Central memory CD4-positive, alpha-beta T cell (primary cell): Measurements from ENCODE around the gene FBXW5.

Experiments
- DNase-seq: peaks from one replicate; pipeline ENCODE4 v3.0.0; 2022

Gene FBXW5

DNA sequence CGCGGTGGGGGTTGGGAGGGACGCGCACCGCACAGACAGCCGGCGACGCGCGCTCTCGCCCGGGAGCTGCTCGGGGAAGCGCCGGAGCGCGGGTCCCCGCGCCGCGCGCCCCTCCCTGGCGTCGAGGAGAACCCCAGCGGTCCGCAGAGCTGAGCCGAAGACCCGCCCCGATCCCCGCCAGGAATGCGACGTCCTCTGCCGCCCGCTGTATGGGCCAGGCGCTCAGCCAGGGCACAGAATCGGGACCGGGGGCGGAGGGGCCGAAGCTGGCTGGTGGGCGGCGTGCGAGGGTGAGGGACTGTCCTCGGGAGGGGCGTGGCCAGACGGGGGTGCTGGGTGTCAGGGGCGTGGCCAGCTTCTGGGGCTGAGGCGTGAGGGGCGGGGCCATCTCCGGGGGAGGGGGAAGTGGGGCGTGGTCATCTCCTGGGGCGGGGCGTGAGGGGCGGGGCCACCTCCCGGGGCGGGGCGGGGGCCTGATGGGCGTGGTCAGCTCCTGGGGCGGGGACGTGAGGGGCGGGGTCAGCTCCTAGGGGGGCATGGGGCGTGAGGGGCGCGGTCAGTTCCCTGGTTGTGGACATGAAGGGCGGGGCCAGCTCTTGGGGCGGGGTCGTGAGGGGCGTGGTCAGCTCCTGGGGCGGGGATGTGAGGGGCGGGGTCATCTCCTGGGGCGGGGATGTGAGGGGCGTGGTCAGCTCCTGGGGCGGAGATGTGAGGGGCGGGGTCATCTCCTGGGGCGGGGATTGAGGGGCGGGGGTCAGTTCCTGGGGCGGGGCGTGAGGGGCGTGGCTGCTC lies 33.7 kb upstream of the FBXW5 start:
- peak; percentile 67 for DNase-seq

DNA sequence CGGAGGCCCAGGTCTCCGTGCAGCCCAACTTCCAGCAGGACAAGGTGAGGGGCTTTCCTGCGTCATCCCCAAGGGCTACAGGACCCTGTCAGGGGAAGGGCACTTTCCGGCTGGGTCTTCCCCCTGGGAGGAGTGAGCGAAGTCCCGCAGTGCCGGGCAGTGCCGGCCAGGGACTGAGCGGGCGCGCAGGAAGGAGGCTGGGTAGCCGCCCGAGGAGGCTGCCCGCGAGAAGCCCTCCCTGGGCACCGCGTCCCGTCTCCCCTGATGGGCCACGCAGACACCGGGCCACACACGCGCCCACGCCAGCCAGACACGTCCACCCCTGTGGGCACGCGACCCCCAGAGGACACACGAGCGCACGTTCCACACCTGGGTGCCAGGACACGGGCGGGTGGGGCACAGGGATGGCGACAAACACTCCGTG lies 33.1 kb upstream of the FBXW5 start:
- no peak for DNase-seq

DNA sequence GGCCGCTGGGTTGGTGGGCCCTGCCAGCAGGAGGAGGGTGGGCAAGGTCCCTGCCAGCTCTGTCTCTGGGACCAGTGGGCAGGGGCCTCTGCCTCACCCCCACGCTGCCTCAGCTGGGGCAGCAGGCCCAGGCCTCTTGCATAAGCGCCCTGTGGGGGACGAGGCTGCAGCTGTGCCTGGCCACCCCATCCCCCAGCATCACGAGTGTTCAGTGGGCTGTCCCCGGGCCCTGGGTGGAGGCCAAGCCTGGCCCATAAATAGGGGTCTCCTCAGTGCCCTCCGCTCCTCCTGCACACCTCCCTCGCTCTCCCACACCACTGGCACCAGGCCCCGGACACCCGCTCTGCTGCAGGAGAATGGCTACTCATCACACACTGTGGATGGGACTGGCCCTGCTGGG lies 32.7 kb upstream of the FBXW5 start, which contains the start of gene PTGDS:
PTGDS (plus strand) TSS at position 282 of the 400 bp plus-strand sequence; CDS start at position 357, 75 bp downstream.
- DNase-seq, result no peak

DNA sequence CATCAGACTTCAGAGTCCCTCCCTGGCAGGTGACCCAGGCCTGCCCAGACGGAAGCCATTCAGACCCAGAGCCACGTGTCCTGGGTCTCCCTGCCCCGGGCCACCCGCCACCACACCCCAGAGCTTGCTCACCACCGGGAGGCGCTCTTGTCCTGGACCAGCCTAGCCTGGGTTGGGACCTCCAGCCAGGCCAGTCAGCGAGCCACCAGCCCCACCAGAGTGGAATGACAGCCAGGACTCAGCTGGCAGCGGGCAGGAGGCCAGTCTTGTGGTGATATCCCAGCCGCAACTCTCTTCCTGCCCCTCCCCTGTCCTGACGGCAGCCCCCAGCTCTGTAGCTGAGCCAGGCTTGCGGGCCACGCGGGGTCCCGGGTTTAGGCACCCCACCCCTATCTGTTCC lies 31.1 kb upstream of the FBXW5 start:
- no peak for DNase-seq

DNA sequence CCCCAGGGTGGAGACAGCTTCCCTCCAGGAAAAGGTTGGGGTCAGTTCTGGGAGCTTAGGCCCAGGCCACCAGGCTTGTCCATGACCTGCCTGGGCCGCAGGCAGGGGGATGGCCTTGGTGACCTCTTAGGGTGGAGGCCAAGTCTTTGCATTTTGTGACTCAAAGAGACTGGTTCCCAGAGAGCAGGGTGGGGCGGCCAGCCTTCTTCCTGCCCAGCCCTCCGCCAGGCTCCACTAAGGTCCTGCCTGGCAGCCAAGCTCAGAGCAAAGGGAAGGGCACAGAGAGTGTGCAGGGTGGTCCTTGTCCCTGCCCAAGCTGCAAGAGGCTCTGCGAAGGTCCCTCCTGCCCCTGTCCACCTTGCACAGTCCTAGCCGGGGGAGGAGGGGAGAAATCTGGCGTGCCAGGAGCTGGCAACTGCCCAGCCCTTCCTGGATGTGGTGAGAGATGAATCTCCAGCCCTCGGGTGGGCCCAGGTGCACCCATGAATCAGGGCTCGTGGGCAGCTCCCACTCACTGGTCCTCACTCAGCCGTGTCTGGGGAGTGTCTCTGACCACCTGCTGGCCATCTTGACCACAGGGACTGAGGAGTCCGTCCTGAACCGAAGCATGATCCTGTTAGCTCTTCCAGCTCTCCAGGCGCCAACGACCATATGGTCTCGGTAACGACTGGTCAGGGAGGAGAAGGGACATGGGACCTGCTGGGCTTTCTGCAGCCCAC lies 30.4 kb upstream of the FBXW5 start:
- no peak for DNase-seq

DNA sequence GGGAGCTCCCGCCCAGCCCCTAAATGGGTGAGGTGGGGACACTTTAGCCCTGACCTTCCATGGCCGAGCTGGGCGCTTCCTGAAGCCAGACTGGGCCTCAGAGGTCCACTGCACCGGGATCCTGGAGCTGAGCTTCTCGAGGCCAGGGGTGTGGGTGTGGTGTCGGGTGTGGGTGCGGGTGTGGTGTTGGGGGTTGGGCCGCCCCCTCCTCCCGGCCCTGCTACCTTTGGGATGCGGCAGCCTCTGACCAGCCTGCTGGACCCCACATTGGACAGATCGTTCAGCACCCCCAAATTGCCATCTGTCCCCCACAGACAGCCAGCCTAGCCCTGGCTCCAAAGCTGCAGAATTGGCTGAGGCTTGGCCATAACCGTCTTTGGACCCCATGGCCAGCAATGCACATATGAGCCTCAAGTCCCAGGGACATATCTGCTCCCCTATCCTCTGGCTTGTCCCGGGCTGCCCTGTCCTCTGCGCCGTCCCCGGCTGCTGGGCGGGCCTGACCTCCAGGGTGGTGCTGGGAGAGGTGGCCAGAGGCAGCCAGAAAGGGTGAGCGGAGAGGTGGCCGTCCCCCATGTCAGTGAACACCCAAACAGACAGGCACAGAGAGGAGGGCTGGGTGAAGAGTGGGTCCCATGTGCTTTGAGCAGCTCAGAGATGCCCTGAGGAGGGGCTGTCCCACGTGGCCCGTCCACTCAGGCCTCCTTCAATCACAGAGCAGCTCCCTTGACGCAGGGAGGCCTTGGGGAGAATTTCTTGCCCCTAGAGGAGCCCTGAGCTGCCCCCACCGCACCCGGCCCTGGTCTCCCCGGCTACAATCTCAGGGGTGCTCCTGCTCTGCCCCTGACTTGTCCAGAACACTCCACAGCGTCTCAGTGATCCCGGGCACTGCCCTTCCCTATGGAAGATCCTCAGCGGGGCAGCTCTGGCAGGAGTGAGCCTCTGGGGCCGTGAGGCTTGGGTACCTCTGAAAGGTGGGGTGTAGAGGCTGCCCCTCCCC lies 29.4 kb upstream of the FBXW5 start:
- DNase-seq, result no peak

DNA sequence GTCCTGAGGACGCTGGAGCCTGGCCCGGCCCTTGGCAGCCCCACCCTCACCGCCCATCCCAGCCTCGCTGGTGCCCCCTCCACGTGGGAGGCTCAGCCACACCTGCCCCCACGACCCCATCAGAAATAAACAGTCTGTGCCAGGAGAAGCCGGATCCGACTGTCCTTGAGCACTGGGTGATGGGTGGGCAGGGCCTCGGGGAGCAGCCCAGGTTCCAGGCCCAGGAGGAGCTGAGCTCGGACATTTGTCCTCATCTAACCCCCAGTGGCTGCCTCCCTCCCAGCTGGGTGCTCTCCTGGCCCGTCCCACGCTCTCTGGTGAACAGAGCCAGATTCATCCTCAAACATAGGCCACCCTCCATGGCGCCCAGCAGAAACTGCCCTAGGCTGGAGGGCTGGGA lies 28.2 kb upstream of the FBXW5 start:
- no peak for DNase-seq

DNA sequence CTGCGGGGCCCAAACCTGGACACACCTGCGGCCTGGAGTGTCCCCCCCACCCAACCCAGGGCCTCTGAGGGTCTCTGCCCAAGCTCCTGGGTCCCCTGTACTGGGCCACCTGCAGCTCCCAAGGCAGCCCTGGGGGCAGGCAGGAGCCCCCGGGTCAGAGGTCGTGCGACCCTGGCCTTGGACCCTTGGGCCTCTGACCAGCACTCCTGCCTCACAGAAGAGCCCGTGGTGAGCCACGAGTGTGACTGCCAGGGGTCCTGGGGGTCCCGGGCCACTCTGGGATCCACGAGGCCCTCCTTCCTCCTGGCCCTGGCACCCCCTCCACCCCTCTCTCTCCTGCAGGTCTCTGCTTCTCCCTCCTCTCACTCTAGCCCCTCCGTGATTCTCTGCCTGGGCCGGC lies 27.8 kb upstream of the FBXW5 start:
- DNase-seq, result no peak

DNA sequence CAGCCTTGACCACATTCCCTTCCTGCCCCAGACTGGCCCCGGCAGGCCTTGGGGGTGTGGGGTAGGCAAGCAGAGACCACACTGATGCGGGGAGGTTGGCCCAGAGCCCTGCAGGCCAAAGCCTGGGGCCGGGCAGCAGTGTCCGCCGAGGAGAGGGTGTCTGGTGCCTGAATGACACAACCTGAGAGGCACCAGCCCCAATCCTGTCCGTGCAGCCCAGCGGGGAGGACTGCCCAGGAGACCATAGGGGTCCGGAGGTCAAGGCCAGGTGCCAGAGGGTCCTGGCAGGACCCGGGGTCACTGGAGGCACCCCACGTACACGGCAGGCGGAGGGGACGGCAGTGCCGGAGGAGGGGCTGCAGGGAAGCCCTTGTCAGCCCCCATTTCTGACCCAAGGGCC lies 27.2 kb upstream of the FBXW5 start:
- no peak for DNase-seq

DNA sequence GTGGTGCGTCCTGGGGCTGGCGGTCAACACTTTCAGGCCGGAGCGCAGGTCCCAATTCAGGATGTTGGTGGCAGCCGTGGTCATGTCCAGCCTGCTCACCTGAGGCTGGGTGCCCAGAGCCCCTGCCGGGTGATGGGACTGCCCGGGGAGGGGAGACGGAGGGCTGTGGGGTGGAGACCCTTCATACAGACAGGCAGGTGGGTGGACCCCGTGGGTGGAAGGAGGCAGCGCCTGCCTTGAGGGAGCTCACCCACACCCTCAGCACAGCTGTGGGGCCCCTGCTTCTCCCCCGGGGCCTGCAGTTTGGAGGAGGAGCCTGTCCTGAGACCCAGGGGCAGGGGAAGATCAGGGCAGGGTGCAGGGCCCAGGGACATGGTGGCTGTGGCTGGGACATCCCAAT lies 25.8 kb upstream of the FBXW5 start:
- DNase-seq, result no peak

DNA sequence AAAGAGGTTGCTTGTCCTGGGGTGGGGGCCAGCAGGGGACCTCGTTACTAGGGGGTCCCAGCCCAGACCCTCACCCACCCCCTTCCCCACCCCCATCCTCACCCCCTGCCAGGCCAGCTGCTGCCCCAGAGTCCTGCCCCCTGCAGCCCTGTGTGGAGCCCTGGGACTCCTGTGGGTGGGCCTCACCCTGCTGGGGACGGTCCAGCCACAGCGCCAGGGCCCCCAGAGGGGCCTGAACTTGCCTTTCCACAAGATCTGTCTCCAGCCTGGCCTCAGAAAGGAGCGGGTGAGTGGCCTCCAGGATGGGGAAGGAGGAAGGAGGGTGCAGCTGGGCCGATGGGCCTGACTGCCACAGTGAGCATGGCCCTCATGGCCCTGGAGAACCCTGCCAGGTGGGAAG lies 25.2 kb upstream of the FBXW5 start:
- no peak for DNase-seq

DNA sequence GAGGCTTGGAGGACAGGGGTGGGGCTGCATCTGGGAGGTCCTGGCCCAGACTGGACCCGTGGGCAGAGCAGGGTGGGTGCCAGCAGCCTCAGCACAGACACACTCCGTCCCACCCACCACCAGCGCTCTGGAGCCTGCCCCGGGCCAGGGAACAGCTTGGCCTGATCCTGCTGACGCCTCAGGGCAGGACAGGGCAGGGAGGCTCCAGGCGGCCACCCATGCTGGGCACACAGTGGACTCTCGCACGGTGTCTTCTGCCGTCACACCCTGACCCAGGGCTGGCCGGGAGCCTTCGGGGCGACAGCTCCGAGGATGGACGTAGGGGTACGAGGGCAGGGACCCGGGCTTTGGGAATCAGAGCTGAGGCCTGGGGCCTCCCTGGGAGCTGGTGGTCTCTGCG lies 24.6 kb upstream of the FBXW5 start:
- no peak for DNase-seq

DNA sequence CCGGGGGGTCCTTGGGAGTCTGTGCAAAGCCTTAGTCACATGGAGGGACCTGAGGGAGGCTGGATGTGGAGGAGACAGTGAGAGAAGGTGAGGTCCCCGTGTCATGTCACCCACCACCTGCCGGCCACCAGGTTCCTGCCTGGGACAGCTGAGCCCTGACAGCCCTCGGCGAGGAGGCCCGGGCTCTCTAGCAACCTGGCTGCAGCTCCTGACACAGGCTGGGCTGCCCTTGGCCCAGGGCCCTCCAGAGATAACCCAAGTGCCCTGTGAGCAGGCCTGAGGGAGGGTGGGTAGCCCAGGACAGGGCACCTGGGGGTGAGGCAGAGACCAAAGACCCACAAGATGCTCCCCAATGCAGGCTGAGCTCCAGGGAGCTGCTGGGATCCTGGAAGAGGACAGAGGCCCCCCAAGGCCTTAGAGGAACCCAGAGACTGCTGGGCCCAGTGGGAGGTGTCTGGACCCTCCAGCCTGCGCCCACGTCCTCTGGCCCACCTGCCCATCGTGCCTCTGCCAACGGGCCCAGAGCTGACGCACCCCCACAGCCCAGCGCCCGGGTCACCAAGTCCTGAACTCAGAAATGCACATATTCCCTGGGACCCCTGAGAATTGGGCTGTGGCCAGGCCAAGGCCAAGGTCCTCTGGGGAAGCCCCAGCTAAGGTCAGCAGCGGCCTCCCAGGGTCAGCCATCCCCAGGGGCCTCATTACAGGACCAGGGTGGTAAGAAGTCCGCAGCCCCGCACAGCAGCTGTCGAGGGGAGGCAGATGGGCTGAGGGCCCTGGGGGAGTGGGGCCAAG lies 24.0 kb upstream of the FBXW5 start:
- no peak for DNase-seq

DNA sequence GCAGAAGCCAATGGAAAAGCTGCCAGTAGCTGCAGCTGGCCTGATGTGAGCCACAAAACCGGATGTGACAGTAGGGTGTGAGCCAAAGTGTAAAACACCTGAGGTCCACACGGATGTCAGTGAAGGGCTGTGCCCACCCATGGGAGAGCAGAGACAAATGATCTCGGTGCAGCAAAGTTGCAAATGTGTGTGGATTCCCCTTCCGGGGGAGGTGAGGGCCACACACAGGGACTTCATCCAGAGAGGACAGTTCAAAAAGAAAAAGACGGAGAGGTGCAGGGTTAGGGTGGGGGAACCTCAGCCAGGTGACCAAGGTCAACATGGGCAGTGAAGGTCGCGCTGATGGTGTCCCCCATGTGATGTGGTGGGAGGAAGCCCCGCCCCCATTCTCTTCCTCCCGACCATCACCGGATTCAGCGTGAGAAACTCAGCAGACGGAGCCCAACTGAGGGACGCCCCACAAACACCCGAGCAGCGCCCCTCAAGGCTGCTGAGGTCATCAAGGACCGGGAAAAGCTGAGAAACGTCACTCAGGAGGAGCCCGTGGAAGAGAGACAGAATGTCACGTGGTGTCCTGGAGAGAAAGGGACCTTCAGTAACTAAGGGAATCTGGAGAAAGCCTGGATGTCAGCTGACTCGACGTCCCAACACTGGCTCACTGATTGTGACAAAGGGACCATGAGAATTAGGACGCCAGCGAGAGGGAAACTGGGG lies 21.4 kb upstream of the FBXW5 start:
- peak; percentile 33 for DNase-seq

DNA sequence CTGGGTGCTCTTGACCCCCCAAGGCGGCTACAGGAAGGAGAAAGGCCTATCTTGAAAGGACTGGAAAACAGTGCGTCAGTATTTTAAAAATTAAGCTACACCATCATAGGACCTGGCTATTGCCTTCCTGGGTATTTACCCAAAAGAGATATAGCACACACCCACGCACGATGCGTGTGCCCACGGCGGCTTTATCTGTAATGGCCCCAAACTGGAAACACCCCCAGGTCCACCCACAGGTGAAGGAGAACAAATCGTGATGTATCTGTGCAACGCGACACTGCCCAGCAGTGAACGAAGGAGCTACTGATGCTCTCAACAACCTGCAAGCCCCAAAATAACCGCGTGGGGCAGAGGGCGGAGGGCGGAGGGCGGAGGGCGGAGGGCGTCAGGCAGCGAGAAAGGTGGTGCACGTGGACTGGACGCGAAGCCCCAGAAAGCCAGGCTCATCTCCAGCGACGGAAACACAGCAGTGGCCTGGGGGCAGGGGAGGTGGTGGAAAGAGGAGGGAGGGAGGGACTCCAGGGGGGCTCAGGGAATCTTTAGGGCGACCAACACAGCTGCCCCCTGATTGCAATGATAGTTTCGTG lies 20.4 kb upstream of the FBXW5 start:
- DNase-seq, result no peak

DNA sequence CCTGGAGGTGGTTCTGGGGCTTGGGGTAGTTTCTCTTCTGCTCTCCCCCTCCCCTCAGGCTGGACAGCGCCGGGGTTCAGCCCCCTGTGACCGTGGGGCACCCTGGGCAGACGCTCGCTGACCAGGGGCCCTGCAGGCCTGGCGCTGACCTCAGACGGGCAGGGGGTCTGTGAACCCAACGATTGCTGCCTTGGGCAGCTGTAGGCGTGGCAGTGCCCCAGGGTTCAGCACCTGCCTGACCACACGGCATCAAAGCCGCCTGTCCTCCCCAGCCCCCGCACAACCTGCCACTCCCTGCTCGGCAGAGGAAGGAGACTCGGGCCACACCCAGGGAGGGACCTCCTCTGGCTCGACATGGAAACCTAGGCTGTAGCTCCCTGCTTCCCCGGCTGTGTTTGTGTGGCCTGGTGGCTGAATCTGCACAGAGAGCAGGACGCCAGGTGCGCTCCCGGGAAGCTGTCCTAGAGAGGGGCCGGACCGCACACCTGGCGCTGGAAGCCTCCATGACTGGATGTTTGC lies 19.7 kb upstream of the FBXW5 start:
- no peak for DNase-seq

DNA sequence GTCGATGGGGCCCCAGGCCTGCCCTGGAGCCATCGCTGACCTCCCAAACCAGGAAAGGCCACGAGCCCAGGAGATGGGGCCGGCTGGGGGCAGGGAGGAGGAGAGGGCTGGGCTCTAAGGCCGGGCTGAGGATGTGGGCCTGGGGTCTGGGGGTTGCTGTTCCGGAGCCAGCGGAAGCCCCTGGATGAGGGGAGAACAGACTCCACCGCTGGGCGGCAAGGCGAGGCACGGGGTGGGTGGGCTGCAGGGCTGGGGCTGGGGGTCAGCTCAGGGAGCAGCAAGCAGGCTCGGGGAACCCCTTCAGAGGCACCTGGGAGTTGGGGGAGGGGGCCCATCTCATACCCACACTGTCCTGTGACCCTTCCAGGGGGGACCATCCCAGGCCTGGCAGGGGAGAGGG lies 19.2 kb upstream of the FBXW5 start:
- DNase-seq, result no peak

DNA sequence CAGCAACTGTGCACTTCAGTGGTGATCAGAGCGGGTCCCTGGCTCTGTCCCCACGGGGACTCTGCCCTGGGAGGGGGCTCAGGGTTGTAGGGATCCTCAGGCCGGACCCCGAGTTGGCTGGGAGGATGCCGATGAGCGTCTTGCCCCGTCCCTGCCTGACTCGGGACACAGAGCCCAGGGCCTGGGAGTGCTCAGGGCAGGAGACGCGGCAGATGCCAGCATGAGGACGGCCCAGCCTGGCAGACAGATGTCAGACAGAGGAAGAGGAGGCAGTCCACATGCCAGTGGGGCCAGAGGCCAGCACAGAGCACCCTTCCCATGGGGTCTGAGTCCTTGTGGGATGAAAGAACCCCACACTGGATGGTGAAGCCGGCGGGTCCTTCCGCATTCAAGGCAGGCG lies 18.8 kb upstream of the FBXW5 start:
- no peak for DNase-seq

DNA sequence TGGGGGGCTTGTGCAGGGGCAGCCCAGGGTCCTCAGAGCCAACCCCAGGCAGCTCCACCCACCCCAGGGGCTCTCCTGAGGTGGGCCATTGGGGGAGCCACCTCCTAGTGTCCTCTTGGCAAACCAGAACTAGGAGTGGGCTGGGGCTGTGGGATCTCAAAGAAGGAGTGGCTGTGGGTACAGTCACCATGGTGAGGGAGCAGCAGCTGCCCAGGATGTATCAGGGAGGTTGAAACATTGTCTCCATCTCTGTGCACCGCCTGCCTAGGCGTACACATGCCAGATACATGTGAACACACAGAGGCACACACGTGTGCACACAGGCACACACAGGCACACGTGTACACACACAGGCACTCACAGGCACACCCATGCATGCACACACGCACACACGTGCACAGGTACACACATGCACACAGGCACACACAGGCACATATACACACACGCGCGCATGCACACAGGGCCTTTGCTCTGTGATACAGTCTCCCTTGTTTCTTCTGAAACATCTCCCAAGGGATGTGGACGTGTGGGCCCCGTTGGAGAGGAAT lies 18.2 kb upstream of the FBXW5 start:
- no peak for DNase-seq

DNA sequence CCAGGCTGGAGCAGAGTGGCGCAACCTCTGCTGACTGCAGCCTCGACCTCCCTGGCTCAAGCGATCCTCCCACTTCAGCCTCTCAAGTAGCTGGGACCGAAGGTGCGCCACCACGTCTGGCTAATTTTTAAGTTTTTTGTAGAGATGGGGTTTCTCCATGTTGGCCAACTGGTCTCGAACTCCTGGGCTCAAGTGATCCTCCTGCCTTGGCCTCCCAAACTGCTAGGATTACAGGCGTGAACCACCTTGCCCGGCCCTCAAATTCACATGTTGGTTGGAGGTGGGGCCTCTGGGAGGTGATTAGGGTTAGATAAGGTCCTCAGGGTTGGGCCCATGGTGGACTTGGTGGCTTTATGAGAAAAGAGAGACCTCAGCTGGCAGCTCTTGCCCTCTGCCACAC lies 17.6 kb upstream of the FBXW5 start:
- DNase-seq, result no peak
